Measurements from ENCODE around the gene SMPD1. TPM values are rescaled to one million over a fixed set of nuclear protein-coding genes. Genes with fewer than 3 reads are reported as not detected.

The SMPD1 gene
- total RNA-seq, 1 experiment from 2014 or later: 2.8 TPM

- intact Hi-C loops (cut with micrococcal nuclease): no loop called here
- H3K36me3 ChIP-seq (ENCODE audit: control insufficient read depth in 1 of 2, insufficient read depth in 2 of 2, low read length in 2 of 2): no peaks in the 10 kb centered on the region
- H2AFZ ChIP-seq (ENCODE audit: low read depth, low read length, poor library complexity, severe bottlenecking): no peak overlapping the region
- ChIA-PET RAD21 (ENCODE audit: low non-redundant PET in 1 of 2, low total read pairs in 2 of 2, uncharacterized antibody in 2 of 2, unreplicated experiment in 2 of 2) (no interaction called here), CTCF (no interaction called here), POLR2A (no interaction called here)
- BruUV-seq (replicated peaks): no TSS peak
- no peaks in the 10 kb centered on the region for H3K79me2 ChIP-seq (ENCODE audit: insufficient read depth, low read length)
- no peaks in the 10 kb centered on the region for H3K9me3 ChIP-seq (ENCODE audit: control insufficient read depth in 1 of 2, insufficient read depth in 1 of 2, low read depth in 1 of 2, low read length in 2 of 2)
- H3K27me3 ChIP-seq (ENCODE audit: insufficient read depth, low read length): no peaks in the 10 kb centered on the region
- no peak for ATAC-seq
- H3K4me1 ChIP-seq (ENCODE audit: control insufficient read depth in 1 of 2, insufficient read depth in 2 of 2, low read length in 2 of 2): no peaks in the 10 kb centered on the region
- DNase-seq (ENCODE audit: low read depth, low spot score): no peak
- H3K9me2 ChIP-seq (ENCODE audit: insufficient read depth): no peaks in the 10 kb centered on the region
- H3K4me3 ChIP-seq (replicated peaks in 1 of 2; ENCODE audit: low read depth in 1 of 2, low read length in 2 of 2): no peak overlapping the region
- no peak overlapping the region for H3K9ac ChIP-seq (ENCODE audit: low read length)
- no peak overlapping the region for H3K4me2 ChIP-seq (ENCODE audit: low read length)
- H3K27ac ChIP-seq (ENCODE audit: low read depth, low read length): no peak overlapping the region
- H4K20me1 ChIP-seq (ENCODE audit: insufficient read depth): no peaks in the 10 kb centered on the region
- no peak for TF ChIP-seq ZBTB33 (IDR thresholded peaks at IDR 0.05; ENCODE audit: extremely low read depth, insufficient replicate concordance, low read length)
- TF ChIP-seq SP1 (IDR thresholded peaks at IDR 0.05; ENCODE audit: low read depth): no peak
- no peak for TF ChIP-seq SRF (IDR thresholded peaks at IDR 0.05; ENCODE audit: low read depth)
- TF ChIP-seq MAX (IDR thresholded peaks at IDR 0.05): no peak
Observed at GRCh38 chr11:6410695-6411430, 20.6 kb downstream of the SMPD1 start.

GRCh38 chr11:6411594-6412031, 21.3 kb downstream of the SMPD1 start:
- ChIA-PET POLR2A (no interaction called here), CTCF (no interaction called here)
- no peak overlapping the region for H2AFZ ChIP-seq (ENCODE audit: low read depth, low read length, poor library complexity, severe bottlenecking)

More at GRCh38 chr11:6411594-6412031, 21.3 kb downstream of the SMPD1 start:
- no peaks in the 10 kb centered on the region for H3K4me1 ChIP-seq (ENCODE audit: control insufficient read depth in 1 of 2, insufficient read depth in 2 of 2, low read length in 2 of 2)
- DNase-seq (ENCODE audit: low read depth, low spot score): no peak
- ATAC-seq: no peak
- no peaks in the 10 kb centered on the region for H3K27me3 ChIP-seq (ENCODE audit: insufficient read depth, low read length)
- H3K4me2 ChIP-seq (ENCODE audit: low read length): no peak overlapping the region
- no peaks in the 10 kb centered on the region for H3K79me2 ChIP-seq (ENCODE audit: insufficient read depth, low read length)
- no peaks in the 10 kb centered on the region for H3K9me2 ChIP-seq (ENCODE audit: insufficient read depth)
- RAD21 ChIA-PET (ENCODE audit: low non-redundant PET in 1 of 2, low total read pairs in 2 of 2, uncharacterized antibody in 2 of 2, unreplicated experiment in 2 of 2): no interaction called here
- no peaks in the 10 kb centered on the region for H4K20me1 ChIP-seq (ENCODE audit: insufficient read depth)
- TF ChIP-seq JUND (IDR thresholded peaks at IDR 0.05) (no peak), EZH2 (IDR thresholded peaks at IDR 0.05) (no peak), REST (IDR thresholded peaks at IDR 0.05; ENCODE audit: low read depth) (no peak), CTCF (IDR thresholded peaks at IDR 0.05 in 2 of 3, conservative IDR thresholded peaks at IDR 0.05 in 1 of 3; ENCODE audit: borderline replicate concordance in 1 of 3, insufficient read depth in 1 of 3, low read depth in 2 of 3, low read length in 2 of 3) (no peak), CEBPB (IDR thresholded peaks at IDR 0.05; ENCODE audit: low read depth) (no peak), ZNF274 (IDR thresholded peaks at IDR 0.05; ENCODE audit: low read depth, low read length) (no peak), ZFX (IDR thresholded peaks at IDR 0.05) (no peak), EZH2phosphoT487 (IDR thresholded peaks at IDR 0.05; ENCODE audit: borderline replicate concordance) (no peak)
- no peaks in the 10 kb centered on the region for H3K9me3 ChIP-seq (ENCODE audit: control insufficient read depth in 1 of 2, insufficient read depth in 1 of 2, low read depth in 1 of 2, low read length in 2 of 2)
- H3K9ac ChIP-seq (ENCODE audit: low read length): no peak overlapping the region
- H3K4me3 ChIP-seq (replicated peaks in 1 of 2; ENCODE audit: low read depth in 1 of 2, low read length in 2 of 2): no peak overlapping the region
- no peaks in the 10 kb centered on the region for H3K36me3 ChIP-seq (ENCODE audit: control insufficient read depth in 1 of 2, insufficient read depth in 2 of 2, low read length in 2 of 2)
- intact Hi-C loops (cut with micrococcal nuclease): no loop called here
- BruUV-seq (replicated peaks): no TSS peak
- H3K27ac ChIP-seq (ENCODE audit: low read depth, low read length): no peak overlapping the region

Data from HCT116 (cell line).